Breast epithelium (tissue), 4 donors: ENCODE results near the gene BAAT. TPM values are rescaled to one million over a fixed set of nuclear protein-coding genes. Genes with fewer than 3 reads are reported as not detected.

Source experiments
- DNase-seq, 2 donors: peaks; one replicate each; pipeline ENCODE4 v3.0.0-alpha.2; 2019; ENCODE audit warnings: low spot score in 2 of 2
- H3K27ac ChIP-seq, 2 donors: fragments of 200-600 bp; sonication (generic) in 1 of 2; one replicate each; pipeline ENCODE4 v1.5.1; 2016 to 2019; ENCODE audit warnings: mild to moderate bottlenecking in 1 of 2
- H3K27me3 ChIP-seq, 2 donors: fragments of 200-600 bp; sonication (generic) in 1 of 2; one replicate each; pipeline versions ENCODE4 v1.5.1 to v1.6.0; 2017 to 2019; ENCODE audit warnings: control low read depth in 1 of 2, mild to moderate bottlenecking in 1 of 2
- H3K36me3 ChIP-seq: fragments of 200-600 bp; one replicate; pipeline ENCODE4 v1.5.1; 2019
- H3K4me1 ChIP-seq, 2 donors: fragments of 200-600 bp; sonication (generic); one replicate each; pipeline ENCODE4 v1.5.1; 2016 to 2019; ENCODE audit warnings: control low read depth in 1 of 2
- H3K4me3 ChIP-seq, 3 donors: fragments of 200-600 bp; sonication (generic); 1 replicate in 2 of 3; 2 replicates in 1 of 3; pipeline ENCODE4 v1.5.1; 2016 to 2019; ENCODE audit warnings: mild to moderate bottlenecking in 3 of 3, moderate library complexity in 2 of 3
- H3K9me3 ChIP-seq, 2 donors: fragments of 200-600 bp; sonication (generic) in 1 of 2; one replicate each; pipeline ENCODE4 v1.5.1; 2016 to 2019; ENCODE audit warnings: control low read depth in 1 of 2
- CTCF ChIP-seq, 3 donors: fragments of 450-650 bp; IDR thresholded peaks; one replicate each; pipeline ENCODE4 v1.5.1; 2016 to 2017; ENCODE audit warnings: antibody characterized with exemption in 3 of 3, mild to moderate bottlenecking in 3 of 3, moderate library complexity in 3 of 3
- POLR2A ChIP-seq: fragments of 450-650 bp; IDR thresholded peaks from one replicate; pipeline ENCODE4 v1.6.1; 2016; ENCODE audit warnings: antibody characterized with exemption, mild to moderate bottlenecking, moderate library complexity
- POLR2AphosphoS5 ChIP-seq, 3 donors: sonication (generic); formaldehyde crosslinking; IDR thresholded peaks; one replicate each; pipeline ENCODE4 v1.6.1; 2017; ENCODE audit warnings: antibody characterized with exemption in 3 of 3
- intact Hi-C: fragments of 100-400 bp; cut with DNase I; formaldehyde crosslinking; loops from one replicate; pipeline ENCODE4 v1.15.1; 2023; ENCODE audit warnings: low total_unique reads
- total RNA-seq, 3 donors: library from RNA; depleted of rRNA; stranded (reverse); fragments of >200 nt; gene quantifications; one replicate each; pipeline ENCODE4 v1.1.0, GENCODE V29; 2016

Gene BAAT
- total RNA-seq, 3 donors from 2014 or later, result 0.16 TPM; not detected in 2

- Histone ChIP-seq H3K9me3 (no peaks in the 10 kb centered on the region), H3K36me3 (no peaks in the 10 kb centered on the region), H3K27ac (no peak overlapping the region), H3K4me3 (no peak overlapping the region), H3K27me3 (no peaks in the 10 kb centered on the region), H3K4me1 (no peaks in the 10 kb centered on the region)
- TF ChIP-seq POLR2A (no peak), CTCF (IDR thresholded peaks at IDR 0.05) (no peak), POLR2AphosphoS5 (IDR thresholded peaks at IDR 0.05) (no peak)
- no peak for DNase-seq
- intact Hi-C loops, result no loop called here
Measured at GRCh38 chr9:101428909-101429308, 44.1 kb upstream of the BAAT start.

GRCh38 chr9:101427957-101428655 lies 43.3 kb upstream of the BAAT start:
- H3K4me1 ChIP-seq, result no peaks in the 10 kb centered on the region
- no peak for TF ChIP-seq POLR2A
- no peak for TF ChIP-seq POLR2AphosphoS5 (IDR thresholded peaks at IDR 0.05)
- no peak for TF ChIP-seq CTCF (IDR thresholded peaks at IDR 0.05)
- H3K27me3 ChIP-seq, result no peaks in the 10 kb centered on the region
- no peak overlapping the region for H3K4me3 ChIP-seq
- peaks cover 0 to 3% of the 10 kb centered on the region in 2 donors for H3K9me3 ChIP-seq
- DNase-seq, result no peak
- intact Hi-C loops, result no loop called here
- H3K36me3 ChIP-seq, result no peaks in the 10 kb centered on the region
- no peak overlapping the region for H3K27ac ChIP-seq

GRCh38 chr9:101427358-101427757 lies 42.6 kb upstream of the BAAT start:
- Histone ChIP-seq H3K27ac (no peak overlapping the region), H3K36me3 (no peaks in the 10 kb centered on the region), H3K4me1 (no peaks in the 10 kb centered on the region), H3K9me3 (peaks cover 0 to 6% of the 10 kb centered on the region in 2 donors), H3K4me3 (no peak overlapping the region), H3K27me3 (no peaks in the 10 kb centered on the region)
- intact Hi-C loops, result no loop called here
- TF ChIP-seq CTCF (IDR thresholded peaks at IDR 0.05) (no peak), POLR2A (no peak), POLR2AphosphoS5 (IDR thresholded peaks at IDR 0.05) (no peak)
- no peak for DNase-seq

- TF ChIP-seq CTCF (IDR thresholded peaks at IDR 0.05) (no peak), POLR2A (no peak), POLR2AphosphoS5 (IDR thresholded peaks at IDR 0.05) (no peak)
- Histone ChIP-seq H3K4me3 (no peak overlapping the region), H3K36me3 (no peaks in the 10 kb centered on the region), H3K4me1 (no peaks in the 10 kb centered on the region), H3K9me3 (peaks cover 16 to 45% of the 10 kb centered on the region in 2 donors), H3K27me3 (no peaks in the 10 kb centered on the region), H3K27ac (no peak overlapping the region)
- intact Hi-C loops, result loop anchor here (5.0 kb wide), 1 partner anchor 944 kb away; no protein-coding TSS in a partner anchor
- DNase-seq, result no peak
Measured at GRCh38 chr9:101421653-101422065, 36.9 kb upstream of the BAAT start.

- TF ChIP-seq POLR2A (no peak), CTCF (IDR thresholded peaks at IDR 0.05) (no peak), POLR2AphosphoS5 (IDR thresholded peaks at IDR 0.05) (no peak)
- intact Hi-C loops, result loop anchor here (5.0 kb wide), 1 partner anchor 943 kb away; no protein-coding TSS in a partner anchor
- Histone ChIP-seq H3K27me3 (no peaks in the 10 kb centered on the region), H3K36me3 (no peaks in the 10 kb centered on the region), H3K4me3 (no peak overlapping the region), H3K4me1 (no peaks in the 10 kb centered on the region), H3K9me3 (peaks cover 16 to 59% of the 10 kb centered on the region in 2 donors), H3K27ac (no peak overlapping the region)
- DNase-seq, result no peak
Measured at GRCh38 chr9:101419863-101420262, 35.1 kb upstream of the BAAT start.
